Natural killer cell (primary cell): ENCODE data around the gene DAAM2. TPM values are rescaled to one million over a fixed set of nuclear protein-coding genes. Genes with fewer than 3 reads are reported as not detected.

Experiments used
- ATAC-seq, 3 donors: fragments of 150-1000 bp in 2 of 3; fragments of 200-7000 bp in 1 of 3; cut with Tn5 transposase; 1 replicate in 1 of 3; 2 replicates in 2 of 3; pipeline ENCODE4 v1.10.0; 2021; ENCODE audit warnings: mild to moderate bottlenecking in 2 of 3, moderate library complexity in 2 of 3
- DNase-seq, 2 donors: peaks; one replicate each; pipeline versions ENCODE4 v3.0.0 to v3.0.0-alpha.2; 2013 to 2021; ENCODE audit warnings: mixed read lengths in 1 of 2
- H3K27ac ChIP-seq: one replicate; pipeline ENCODE4 v1.5.1; 2013; ENCODE audit warnings: mild to moderate bottlenecking, low read length
- H3K27me3 ChIP-seq: one replicate; pipeline ENCODE4 v1.6.1; 2013; ENCODE audit warnings: low read length; ENCODE audit not compliant: control insufficient read depth, insufficient read depth
- H3K36me3 ChIP-seq: one replicate; pipeline ENCODE4 v1.6.1; 2013; ENCODE audit warnings: low read length; ENCODE audit not compliant: control insufficient read depth, insufficient read depth
- H3K4me1 ChIP-seq: one replicate; pipeline ENCODE4 v1.6.1; 2013; ENCODE audit warnings: low read length; ENCODE audit not compliant: control insufficient read depth, insufficient read depth
- H3K4me3 ChIP-seq: one replicate; pipeline ENCODE4 v1.5.1; 2013; ENCODE audit warnings: low read length
- H3K9me3 ChIP-seq: one replicate; pipeline ENCODE4 v1.6.1; 2013; ENCODE audit warnings: low read length; ENCODE audit not compliant: control insufficient read depth, insufficient read depth
- H3K27ac Mint-ChIP-seq, 2 donors: one replicate each; pipeline ENCODE4 v1.8.0; 2022; ENCODE audit warnings: mild to moderate bottlenecking in 2 of 2, mixed read lengths in 2 of 2, moderate library complexity in 1 of 2
- H3K27me3 Mint-ChIP-seq, 2 donors: one replicate each; pipeline ENCODE4 v1.8.0; 2022; ENCODE audit warnings: low read depth in 2 of 2, mixed read lengths in 2 of 2
- H3K36me3 Mint-ChIP-seq: one replicate; pipeline ENCODE4 v1.8.0; 2022; ENCODE audit warnings: mixed read lengths
- H3K4me1 Mint-ChIP-seq, 2 donors: one replicate each; pipeline ENCODE4 v1.8.0; 2022; ENCODE audit warnings: mixed read lengths in 2 of 2
- H3K4me3 Mint-ChIP-seq: one replicate; pipeline ENCODE4 v1.8.0; 2022; ENCODE audit warnings: mild to moderate bottlenecking, moderate library complexity, mixed read lengths
- H3K9me3 Mint-ChIP-seq, 2 donors: one replicate each; pipeline ENCODE4 v1.8.0; 2022; ENCODE audit warnings: mixed read lengths in 2 of 2
- CTCF ChIP-seq: fragments of 200-600 bp; IDR thresholded peaks from one replicate; pipeline ENCODE4 v1.8.0; 2022; ENCODE audit warnings: antibody characterized with exemption
- WGBS: methylation state at CpG from one replicate; pipeline ENCODE4 v1.1.7; 2013; ENCODE audit warnings: missing lambda C conversion rate; ENCODE audit not compliant: insufficient coverage; 5-methylcytosine and 5-hydroxymethylcytosine counted together
- intact Hi-C: fragments of 100-400 bp; cut with micrococcal nuclease; formaldehyde crosslinking; loops from one replicate; pipeline ENCODE4 v1.14.2; 2022
- total RNA-seq, 4 donors: library from RNA; stranded (reverse); fragments of 120-200 nt in 1 of 4; gene quantifications; one replicate each; pipeline versions ENCODE4 v1.2.3 to v1.2.4, GENCODE V29; 2013 to 2022

Gene DAAM2
- total RNA-seq, 3 donors from 2014 or later (not counting 1 experiment from before 2014, with no cell fraction given), result not detected

DNA sequence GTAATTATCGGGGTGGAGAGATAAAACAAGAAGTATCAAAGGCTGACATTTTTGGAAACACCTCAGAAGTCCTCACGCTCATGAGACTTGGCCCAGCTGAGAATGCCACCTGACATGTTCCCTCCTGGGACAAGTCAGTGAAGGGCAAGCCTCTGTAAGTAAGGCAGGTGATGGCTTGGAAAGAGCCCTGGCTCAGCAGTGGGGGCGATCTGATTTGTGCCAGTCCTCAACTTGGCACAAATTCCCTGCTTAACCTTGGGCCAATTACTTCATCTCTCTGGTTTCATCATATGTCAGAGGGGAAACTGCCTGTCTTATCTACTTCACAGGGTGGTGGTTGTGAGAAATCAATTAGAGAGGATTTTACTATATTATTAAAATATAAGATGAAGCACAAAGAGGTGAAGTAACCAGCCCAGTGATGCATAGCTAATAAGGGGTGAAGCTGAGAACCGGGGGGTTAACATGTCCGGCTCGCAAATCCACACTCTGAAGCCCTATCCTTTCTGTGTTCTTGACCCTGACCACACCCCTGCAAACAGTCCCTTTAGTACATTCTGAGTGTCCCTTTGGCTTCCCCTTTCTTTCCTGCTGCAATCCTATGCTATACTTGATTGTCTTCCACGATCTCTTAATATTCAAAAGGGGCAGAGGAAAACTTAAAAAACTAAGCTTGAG lies 150.9 kb downstream of the DAAM2 start:
- H3K27me3 ChIP-seq, result no peaks in the 10 kb centered on the region
- H3K4me3 Mint-ChIP-seq, result no peak overlapping the region
- no peaks in the 10 kb centered on the region for H3K36me3 Mint-ChIP-seq
- DNase-seq (no peak), ATAC-seq (no peak)
- H3K36me3 ChIP-seq, result no peaks in the 10 kb centered on the region
- no peak overlapping the region for H3K27ac Mint-ChIP-seq
- no peak overlapping the region for H3K4me3 ChIP-seq
- intact Hi-C loops, result no loop called here
- no peak for TF ChIP-seq CTCF
- H3K27me3 Mint-ChIP-seq, result peaks cover 9 to 15% of the 10 kb centered on the region in 2 donors
- H3K4me1 Mint-ChIP-seq, result no peaks in the 10 kb centered on the region
- H3K4me1 ChIP-seq, result no peaks in the 10 kb centered on the region
- WGBS, result 93% methylated on average over 6 of the region's 7 CpGs
- no peak overlapping the region for H3K27ac ChIP-seq
- H3K9me3 Mint-ChIP-seq, result no peaks in the 10 kb centered on the region
- no peaks in the 10 kb centered on the region for H3K9me3 ChIP-seq

DNA sequence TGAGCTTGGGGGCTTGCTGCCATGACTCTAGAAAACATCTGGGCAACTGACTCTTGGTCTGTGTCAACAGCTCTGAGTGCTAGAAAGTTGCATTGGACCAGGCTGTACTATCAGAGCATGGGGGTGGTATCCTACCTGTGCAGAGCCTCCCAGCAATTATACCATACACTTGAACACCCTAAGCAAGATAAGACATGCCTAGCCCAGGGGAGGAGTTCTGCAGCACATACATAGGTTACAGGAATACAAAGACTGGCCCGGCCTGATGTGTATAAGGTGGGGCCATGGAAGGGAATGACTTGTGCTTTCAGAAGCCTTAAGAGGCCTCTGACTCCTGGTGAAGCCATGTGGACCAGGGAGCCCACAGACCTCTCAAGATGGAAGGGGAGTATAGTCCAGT lies 153.4 kb downstream of the DAAM2 start:
- no peaks in the 10 kb centered on the region for H3K4me1 Mint-ChIP-seq
- H3K4me1 ChIP-seq, result no peaks in the 10 kb centered on the region
- H3K36me3 ChIP-seq, result no peaks in the 10 kb centered on the region
- no peak for TF ChIP-seq CTCF
- DNase-seq (no peak), ATAC-seq (no peak)
- no peaks in the 10 kb centered on the region for H3K36me3 Mint-ChIP-seq
- WGBS, result 100% methylated on average over 1 of the region's 1 CpG
- no peak overlapping the region for H3K27ac ChIP-seq
- no peak overlapping the region for H3K4me3 Mint-ChIP-seq
- no peaks in the 10 kb centered on the region for H3K9me3 ChIP-seq
- H3K27me3 Mint-ChIP-seq, result peaks cover 0 to 3% of the 10 kb centered on the region in 2 donors
- no peak overlapping the region for H3K4me3 ChIP-seq
- no peak overlapping the region for H3K27ac Mint-ChIP-seq
- intact Hi-C loops, result no loop called here
- no peaks in the 10 kb centered on the region for H3K9me3 Mint-ChIP-seq
- no peaks in the 10 kb centered on the region for H3K27me3 ChIP-seq

GRCh38 chr6:39947611-39948068 lies 155.5 kb downstream of the DAAM2 start:
- no peak overlapping the region for H3K27ac ChIP-seq
- H3K36me3 Mint-ChIP-seq, result no peaks in the 10 kb centered on the region
- H3K36me3 ChIP-seq, result no peaks in the 10 kb centered on the region
- no peak for DNase-seq
- WGBS, result 69% methylated on average over 5 of the region's 5 CpGs
- no peak overlapping the region for H3K27ac Mint-ChIP-seq
- peaks cover 0 to 3% of the 10 kb centered on the region in 2 donors for H3K27me3 Mint-ChIP-seq
- H3K4me3 ChIP-seq, result no peak overlapping the region
- no peaks in the 10 kb centered on the region for H3K4me1 Mint-ChIP-seq
- H3K4me3 Mint-ChIP-seq, result no peak overlapping the region
- intact Hi-C loops, result no loop called here
- no peaks in the 10 kb centered on the region for H3K4me1 ChIP-seq
- H3K27me3 ChIP-seq, result no peaks in the 10 kb centered on the region
- no peaks in the 10 kb centered on the region for H3K9me3 Mint-ChIP-seq
- H3K9me3 ChIP-seq, result no peaks in the 10 kb centered on the region
- ATAC-seq, result no peak
- TF ChIP-seq CTCF, result no peak
